ENCODE measurements around the gene STAT4.

Gene STAT4

GRCh38 chr2:191180713-191181112 is 29.9 kb upstream of the STAT4 start (continued):
- TF ChIP-seq PATZ1 (CRISPR knock-in tag; IDR thresholded peaks at IDR 0.05; ENCODE audit: borderline replicate concordance) (no peak), PPARA (CRISPR knock-in tag; IDR thresholded peaks at IDR 0.05; ENCODE audit: borderline replicate concordance) (no peak)

- no peak for ATAC-seq
These were observed 29.5 kb upstream of the STAT4 start for GRCh38 chr2:191180276-191180675.

GRCh38 chr2:191178806-191179514 is 28.2 kb upstream of the STAT4 start:
- TF ChIP-seq ZNF70 (CRISPR knock-in tag; IDR thresholded peaks at IDR 0.05) (no peak), PPARA (CRISPR knock-in tag; IDR thresholded peaks at IDR 0.05; ENCODE audit: borderline replicate concordance) (no peak), CREB5 (CRISPR knock-in tag; IDR thresholded peaks at IDR 0.05; ENCODE audit: low read depth) (no peak), ESRRG (CRISPR knock-in tag; IDR thresholded peaks at IDR 0.05) (no peak), ZNF565 (CRISPR knock-in tag; conservative IDR thresholded peaks at IDR 0.05; ENCODE audit: low read depth) (no peak), POU6F1 (CRISPR knock-in tag; IDR thresholded peaks at IDR 0.05; ENCODE audit: borderline replicate concordance, low read depth) (no peak), TSHZ2 (CRISPR knock-in tag; IDR thresholded peaks at IDR 0.05) (no peak)
- ATAC-seq, result no peak

More at GRCh38 chr2:191180276-191180675, 29.5 kb upstream of the STAT4 start:
- TF ChIP-seq ZNF8 (CRISPR knock-in tag; IDR thresholded peaks at IDR 0.05) (no peak), OSR1 (CRISPR knock-in tag; IDR thresholded peaks at IDR 0.05) (no peak), TSHZ2 (CRISPR knock-in tag; IDR thresholded peaks at IDR 0.05) (no peak), ZNF565 (CRISPR knock-in tag; conservative IDR thresholded peaks at IDR 0.05; ENCODE audit: low read depth) (no peak), ZNF70 (CRISPR knock-in tag; IDR thresholded peaks at IDR 0.05) (no peak), CREB5 (CRISPR knock-in tag; IDR thresholded peaks at IDR 0.05; ENCODE audit: low read depth) (no peak), BACH2 (CRISPR knock-in tag; IDR thresholded peaks at IDR 0.05; ENCODE audit: borderline replicate concordance) (no peak), ZFP3 (CRISPR knock-in tag; IDR thresholded peaks at IDR 0.05) (no peak)

Measured in SK-N-SH treated with all-trans-retinoic acid at 6 μM for 48 hours (cell line).